Endothelial cell of umbilical vein (primary cell): ENCODE results near the gene TENM4. TPM values are rescaled to one million over a fixed set of nuclear protein-coding genes. Genes with fewer than 3 reads are reported as not detected.

Source experiments
- BruUV-seq: library from RNA; stranded (reverse); fragments of 400-500 nt; replicated peaks from 2 replicates; lab custom pipeline; 2021; lab: Mats Ljungman, UMichigan
- CTCF ChIA-PET: fragments of 300-600, 350-600 bp; sonication (Branson Sonifier 250); formaldehyde crosslinking; loops from one replicate; lab custom pipeline; 2021; ENCODE audit warnings: antibody characterized with exemption, inconsistent platforms; lab: Charles Lee
- POLR2A ChIA-PET: fragments of 300-600, 350-600 bp; sonication (Branson Sonifier 250); formaldehyde crosslinking; loops from one replicate; lab custom pipeline; 2021; ENCODE audit warnings: antibody characterized with exemption, inconsistent platforms; lab: Charles Lee
- DNase-seq: peaks from one replicate; pipeline ENCODE4 v3.0.0-alpha.2; 2011; ENCODE audit warnings: low read depth, low spot score
- FAIRE-seq: peaks from 2 replicates; lab custom pipeline; 2011; peaks lifted over from hg19 to GRCh38; lab: Jason Lieb, UNC
- H2AFZ ChIP-seq: 2 replicates; pipeline ENCODE4 v1.6.0; 2012; ENCODE audit warnings: low read depth, low read length, control low read depth, inconsistent platforms
- H3K27ac ChIP-seq: 2 replicates; pipeline ENCODE4 v1.5.1; 2011; ENCODE audit warnings: low read depth, mild to moderate bottlenecking, control low read depth, low read length, moderate library complexity; ENCODE audit not compliant: insufficient read depth
- H3K27me3 ChIP-seq, 2 experiments: 2 replicates each; pipeline versions ENCODE4 v1.6.0 to v1.6.1; 2011; ENCODE audit warnings: low read length in 2 of 2, mixed read lengths in 1 of 2; ENCODE audit not compliant: control insufficient read depth in 2 of 2, insufficient read depth in 2 of 2
- H3K36me3 ChIP-seq, 2 experiments: 2 replicates in 1 of 2; 3 replicates in 1 of 2; pipeline ENCODE4 v1.5.1; 2011; ENCODE audit warnings: low read length in 2 of 2, mild to moderate bottlenecking in 1 of 2, moderate library complexity in 1 of 2; ENCODE audit not compliant: control insufficient read depth in 2 of 2, insufficient read depth in 2 of 2; ENCODE audit errors: extremely low read depth in 1 of 2
- H3K4me1 ChIP-seq: 3 replicates; pipeline ENCODE4 v1.5.1; 2011; ENCODE audit warnings: mild to moderate bottlenecking, low read length; ENCODE audit not compliant: control insufficient read depth, insufficient read depth; ENCODE audit errors: extremely low read depth
- H3K4me2 ChIP-seq: 2 replicates; pipeline ENCODE4 v1.6.1; 2011; ENCODE audit warnings: low read length, control low read depth, mixed read lengths; ENCODE audit not compliant: insufficient read depth
- H3K4me3 ChIP-seq, 3 experiments: fragments of 200-600 bp in 1 of 3; sonication (generic), shearing (Covaris generic) in 1 of 3; replicated peaks in 1 of 3; 2 replicates each; pipeline ENCODE4 v1.5.1; 2011 to 2016; ENCODE audit warnings: control low read depth in 3 of 3, low read length in 3 of 3, mild to moderate bottlenecking in 2 of 3, inconsistent platforms in 1 of 3, low read depth in 1 of 3, moderate library complexity in 1 of 3; ENCODE audit not compliant: insufficient read depth in 1 of 3
- H3K79me2 ChIP-seq: 2 replicates; pipeline ENCODE4 v1.6.0; 2012; ENCODE audit warnings: low read length, inconsistent platforms; ENCODE audit not compliant: control insufficient read depth, insufficient read depth
- H3K9ac ChIP-seq: replicated peaks from 2 replicates; pipeline ENCODE3; 2011; ENCODE audit warnings: low read length, control low read depth; ENCODE audit not compliant: insufficient read depth; ENCODE audit errors: extremely low read depth
- H3K9me1 ChIP-seq: replicated peaks from 3 replicates; pipeline ENCODE4 v1.6.0; 2011; ENCODE audit warnings: mild to moderate bottlenecking, low read length; ENCODE audit not compliant: control insufficient read depth, insufficient read depth; ENCODE audit errors: extremely low read depth
- H3K9me3 ChIP-seq: replicated peaks from 2 replicates; pipeline ENCODE4 v1.5.1; 2012; ENCODE audit warnings: low read length, inconsistent platforms; ENCODE audit not compliant: control insufficient read depth, insufficient read depth
- H4K20me1 ChIP-seq: replicated peaks from 2 replicates; pipeline ENCODE3; 2011; ENCODE audit warnings: mild to moderate bottlenecking, low read length; ENCODE audit not compliant: control insufficient read depth, insufficient read depth; ENCODE audit errors: extremely low read depth
- CTCF ChIP-seq, 2 donors: IDR thresholded peaks; 1 replicate in 1 of 2; 2 replicates in 1 of 2; pipeline ENCODE4 v1.5.1; 2011; ENCODE audit warnings: low read length in 2 of 2, mild to moderate bottlenecking in 2 of 2, moderate library complexity in 2 of 2, control low read depth in 1 of 2, inconsistent platforms in 1 of 2, low read depth in 1 of 2; ENCODE audit not compliant: insufficient read depth in 1 of 2; ENCODE audit errors: extremely low read depth in 1 of 2
- EZH2 ChIP-seq: IDR thresholded peaks from 2 replicates; pipeline ENCODE4 v1.6.1; 2012; ENCODE audit warnings: borderline replicate concordance, low read depth, mild to moderate bottlenecking, moderate library complexity, low read length, inconsistent platforms; ENCODE audit not compliant: severe bottlenecking
- FOS ChIP-seq: IDR thresholded peaks from 2 replicates; pipeline ENCODE4 v1.6.1; 2011; ENCODE audit warnings: mild to moderate bottlenecking, low read length, moderate library complexity, borderline replicate concordance; ENCODE audit not compliant: insufficient read depth
- JUN ChIP-seq: IDR thresholded peaks from 2 replicates; pipeline ENCODE4 v1.6.1; 2011; ENCODE audit warnings: borderline replicate concordance, low read depth; ENCODE audit not compliant: insufficient read length, insufficient read depth
- MAX ChIP-seq: IDR thresholded peaks from 2 replicates; pipeline ENCODE4 v1.6.1; 2011; ENCODE audit not compliant: insufficient read depth, insufficient read length
- MYC ChIP-seq: IDR thresholded peaks from one replicate; pipeline ENCODE4 v1.6.1; 2011; ENCODE audit warnings: mild to moderate bottlenecking, low read depth, low read length
- dilution Hi-C: fragments of 300-500 bp; cut with MboI; formaldehyde crosslinking; loops from one replicate; pipeline ENCODE4 v1.15.0; 2019; ENCODE audit warnings: low sequenced_read_pairs; ENCODE audit not compliant: extremely low pct_ligation_motif_present
- intact Hi-C: fragments of 100-400 bp; cut with micrococcal nuclease; formaldehyde crosslinking; loops from one replicate; pipeline ENCODE4 v1.10.0; 2022
- polyA plus RNA-seq, 4 experiments: library from polyadenylated mRNA; depleted of rRNA in 3 of 4; stranded (reverse) in 3 of 4; unstranded in 1 of 4; fragments of >200 nt; gene quantifications; 2 replicates each; pipeline versions ENCODE4 v1.2.1 to v1.2.3, GENCODE V29; 2011 to 2012; ENCODE audit warnings: missing spikeins in 1 of 4
- total RNA-seq: library from RNA; stranded (reverse); gene quantifications from 2 replicates; pipeline ENCODE4 v1.2.3, GENCODE V29; 2021

The TENM4 gene
- total and polyA plus RNA-seq, 2 donors (not counting 3 experiments of a cell fraction or from before 2014, with no cell fraction given), result 0.06 to 0.27 TPM

GRCh38 chr11:78656984-78657383 is 783.8 kb downstream of the TENM4 start:
- TF ChIP-seq MYC (no peak), MAX (no peak), EZH2 (no peak), JUN (no peak), FOS (no peak), CTCF (IDR thresholded peaks at IDR 0.05; ENCODE audit: extremely low read depth in 1 of 2, insufficient read depth in 1 of 2, low read depth in 1 of 2, low read length in 2 of 2) (no peak)
- H3K9ac ChIP-seq, result no peak overlapping the region
- H3K9me3 ChIP-seq, result no peaks in the 10 kb centered on the region
- no peak overlapping the region for H3K4me3 ChIP-seq
- BruUV-seq, result no TSS peak
- ChIA-PET CTCF (interaction anchor here (1.6 to 2.3 kb wide), 2 partner anchors 10 to 11 kb away, joined by 6 to 13 read pairs (median 10); no protein-coding TSS in a partner anchor), POLR2A (no interaction called here)
- H4K20me1 ChIP-seq, result no peaks in the 10 kb centered on the region
- H3K36me3 ChIP-seq, result no peaks in the 10 kb centered on the region
- H3K27me3 ChIP-seq, result no peaks in the 10 kb centered on the region
- dilution Hi-C loops, result no loop called here
- FAIRE-seq, result no peak
- DNase-seq, result no peak
- no peak overlapping the region for H2AFZ ChIP-seq
- no peak overlapping the region for H3K27ac ChIP-seq
- H3K4me1 ChIP-seq, result no peaks in the 10 kb centered on the region
- H3K79me2 ChIP-seq, result no peaks in the 10 kb centered on the region
- H3K9me1 ChIP-seq, result no peaks in the 10 kb centered on the region
- no peak overlapping the region for H3K4me2 ChIP-seq
- intact Hi-C loops, result no loop called here
